ENCODE results near the gene VCAN.

DNA sequence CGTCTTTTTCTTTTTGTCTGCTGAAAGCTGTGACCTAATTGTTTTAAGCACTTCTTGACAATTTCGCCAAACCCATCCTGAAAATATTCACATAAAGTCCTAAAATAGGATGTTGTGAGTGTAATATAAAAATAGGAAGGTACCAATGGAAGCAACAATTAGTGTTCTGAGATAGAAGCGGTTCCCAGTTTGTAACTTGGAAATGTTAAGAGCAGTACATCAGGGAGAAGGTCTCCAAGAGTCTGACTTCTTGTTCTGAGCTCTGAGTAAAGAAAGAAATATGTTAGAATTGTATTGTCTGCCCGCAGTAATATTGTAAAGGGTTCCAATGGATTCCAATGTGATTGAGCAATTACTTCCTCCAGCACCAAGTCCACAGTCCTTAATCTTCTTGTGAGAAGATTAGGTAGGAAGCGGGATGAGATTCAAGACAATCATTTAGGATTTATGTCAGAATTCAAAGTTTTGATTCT lies 3.9 kb downstream of the VCAN start:
- TF ChIP-seq, protein P1, sequence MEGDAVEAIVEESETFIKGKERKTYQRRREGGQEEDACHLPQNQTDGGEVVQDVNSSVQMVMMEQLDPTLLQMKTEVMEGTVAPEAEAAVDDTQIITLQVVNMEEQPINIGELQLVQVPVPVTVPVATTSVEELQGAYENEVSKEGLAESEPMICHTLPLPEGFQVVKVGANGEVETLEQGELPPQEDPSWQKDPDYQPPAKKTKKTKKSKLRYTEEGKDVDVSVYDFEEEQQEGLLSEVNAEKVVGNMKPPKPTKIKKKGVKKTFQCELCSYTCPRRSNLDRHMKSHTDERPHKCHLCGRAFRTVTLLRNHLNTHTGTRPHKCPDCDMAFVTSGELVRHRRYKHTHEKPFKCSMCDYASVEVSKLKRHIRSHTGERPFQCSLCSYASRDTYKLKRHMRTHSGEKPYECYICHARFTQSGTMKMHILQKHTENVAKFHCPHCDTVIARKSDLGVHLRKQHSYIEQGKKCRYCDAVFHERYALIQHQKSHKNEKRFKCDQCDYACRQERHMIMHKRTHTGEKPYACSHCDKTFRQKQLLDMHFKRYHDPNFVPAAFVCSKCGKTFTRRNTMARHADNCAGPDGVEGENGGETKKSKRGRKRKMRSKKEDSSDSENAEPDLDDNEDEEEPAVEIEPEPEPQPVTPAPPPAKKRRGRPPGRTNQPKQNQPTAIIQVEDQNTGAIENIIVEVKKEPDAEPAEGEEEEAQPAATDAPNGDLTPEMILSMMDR (IDR thresholded peaks at IDR 0.05), result no peak
- no peak for TF ChIP-seq POLR2A (IDR thresholded peaks at IDR 0.05; ENCODE audit: low read depth)
- TF ChIP-seq EP300 (IDR thresholded peaks at IDR 0.05), result no peak
- TF ChIP-seq POLR2AphosphoS5 (IDR thresholded peaks at IDR 0.05), result no peak
